Measurements from ENCODE around the gene ASB7. TPM values are rescaled to one million over a fixed set of nuclear protein-coding genes. Genes with fewer than 3 reads are reported as not detected.

Gene ASB7
- total RNA-seq, 1 experiment from 2014 or later = 14.5 TPM

DNA sequence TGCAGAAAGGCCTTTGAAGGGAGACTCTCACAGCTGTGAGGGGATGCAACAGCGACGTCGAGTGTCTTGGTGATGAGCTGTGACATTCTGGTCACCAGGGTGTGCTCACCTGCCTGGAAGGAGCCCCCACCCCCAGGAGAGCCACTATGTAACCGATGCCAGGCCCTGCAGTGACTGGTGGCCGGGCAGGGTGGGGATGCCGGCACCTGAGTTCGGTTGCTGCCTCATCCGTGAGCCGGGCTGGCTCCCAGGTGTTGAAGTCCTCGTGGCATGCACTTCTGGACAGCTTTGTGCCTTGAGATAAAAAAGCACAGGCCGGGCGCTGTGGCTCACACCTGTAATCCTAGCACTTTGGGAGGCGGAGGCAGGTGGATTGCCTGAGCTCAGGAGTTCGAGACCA is 56.5 kb downstream of the ASB7 start:
- Histone ChIP-seq H3K9me3 (ENCODE audit: low read depth, low read length, poor library complexity, severe bottlenecking) (no peaks in the 10 kb centered on the region), H3K36me3 (ENCODE audit: insufficient read depth, low read length, poor library complexity, severe bottlenecking) (no peaks in the 10 kb centered on the region), H3K4me1 (ENCODE audit: insufficient read depth, low read length, poor library complexity, severe bottlenecking) (peaks cover 13% of the 10 kb centered on the region), H3K4me3 (ENCODE audit: low read depth, low read length, poor library complexity, severe bottlenecking) (no peak overlapping the region), H3K27ac (ENCODE audit: low read depth, low read length, poor library complexity, severe bottlenecking) (no peak overlapping the region), H3K27me3 (replicated peaks; ENCODE audit: insufficient read depth, low read depth, low read length, poor library complexity) (no peaks in the 10 kb centered on the region)
- ChIA-PET CTCF (no interaction called here), POLR2A (ENCODE audit: low non-redundant PET) (no interaction called here)
- DNase-seq (ENCODE audit: low spot score) = no peak
- BruUV-seq (replicated peaks) = no TSS peak
- no peak for TF ChIP-seq EZH2 (IDR thresholded peaks at IDR 0.05; ENCODE audit: borderline replicate concordance, low read depth, low read length, poor library complexity, severe bottlenecking)
- TF ChIP-seq, protein P1, sequence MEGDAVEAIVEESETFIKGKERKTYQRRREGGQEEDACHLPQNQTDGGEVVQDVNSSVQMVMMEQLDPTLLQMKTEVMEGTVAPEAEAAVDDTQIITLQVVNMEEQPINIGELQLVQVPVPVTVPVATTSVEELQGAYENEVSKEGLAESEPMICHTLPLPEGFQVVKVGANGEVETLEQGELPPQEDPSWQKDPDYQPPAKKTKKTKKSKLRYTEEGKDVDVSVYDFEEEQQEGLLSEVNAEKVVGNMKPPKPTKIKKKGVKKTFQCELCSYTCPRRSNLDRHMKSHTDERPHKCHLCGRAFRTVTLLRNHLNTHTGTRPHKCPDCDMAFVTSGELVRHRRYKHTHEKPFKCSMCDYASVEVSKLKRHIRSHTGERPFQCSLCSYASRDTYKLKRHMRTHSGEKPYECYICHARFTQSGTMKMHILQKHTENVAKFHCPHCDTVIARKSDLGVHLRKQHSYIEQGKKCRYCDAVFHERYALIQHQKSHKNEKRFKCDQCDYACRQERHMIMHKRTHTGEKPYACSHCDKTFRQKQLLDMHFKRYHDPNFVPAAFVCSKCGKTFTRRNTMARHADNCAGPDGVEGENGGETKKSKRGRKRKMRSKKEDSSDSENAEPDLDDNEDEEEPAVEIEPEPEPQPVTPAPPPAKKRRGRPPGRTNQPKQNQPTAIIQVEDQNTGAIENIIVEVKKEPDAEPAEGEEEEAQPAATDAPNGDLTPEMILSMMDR (conservative IDR thresholded peaks at IDR 0.05; ENCODE audit: low read depth, low read length) = no peak
- intact Hi-C loops (cut with micrococcal nuclease; ENCODE audit: unreplicated experiment) = no loop called here

DNA sequence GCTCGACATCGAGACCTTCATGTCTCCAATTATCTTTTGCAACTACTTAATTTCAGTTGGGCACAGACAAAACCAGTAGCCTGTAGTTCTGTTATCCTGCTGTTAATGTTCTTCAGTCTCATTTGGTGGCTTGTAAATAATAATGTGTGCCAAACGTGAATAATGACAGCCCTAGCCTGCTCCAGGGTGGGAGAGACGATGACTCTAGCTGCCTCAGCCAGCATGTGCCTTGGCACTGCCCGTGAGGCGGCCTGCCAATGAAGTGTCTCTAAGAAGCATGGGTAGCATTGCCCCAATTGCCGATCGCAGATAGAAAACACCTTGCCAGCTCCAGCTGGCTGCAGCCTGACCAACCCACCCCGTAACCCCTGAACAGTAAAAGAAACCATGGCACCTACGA is 58.8 kb downstream of the ASB7 start:
- CTCF ChIA-PET = interaction anchor here (0.6 kb wide), 1 partner anchor 27 kb away, joined by 3 read pairs; no protein-coding TSS in a partner anchor
- H3K4me3 ChIP-seq (ENCODE audit: low read depth, low read length, poor library complexity, severe bottlenecking) = no peak overlapping the region
- H3K27ac ChIP-seq (ENCODE audit: low read depth, low read length, poor library complexity, severe bottlenecking) = no peak overlapping the region
- no TSS peak for BruUV-seq (replicated peaks)
- H3K27me3 ChIP-seq (replicated peaks; ENCODE audit: insufficient read depth, low read depth, low read length, poor library complexity) = no peaks in the 10 kb centered on the region
- peaks cover 13% of the 10 kb centered on the region for H3K4me1 ChIP-seq (ENCODE audit: insufficient read depth, low read length, poor library complexity, severe bottlenecking)
- DNase-seq (ENCODE audit: low spot score) = no peak
- H3K9me3 ChIP-seq (ENCODE audit: low read depth, low read length, poor library complexity, severe bottlenecking) = no peaks in the 10 kb centered on the region
- TF ChIP-seq EZH2 (IDR thresholded peaks at IDR 0.05; ENCODE audit: borderline replicate concordance, low read depth, low read length, poor library complexity, severe bottlenecking) = no peak
- TF ChIP-seq, protein P1 (conservative IDR thresholded peaks at IDR 0.05; ENCODE audit: low read depth, low read length) = no peak
- intact Hi-C loops (cut with micrococcal nuclease; ENCODE audit: unreplicated experiment) = loop anchor here (10.0 kb wide), 1 partner anchor 344 kb away; no protein-coding TSS in a partner anchor
- no peaks in the 10 kb centered on the region for H3K36me3 ChIP-seq (ENCODE audit: insufficient read depth, low read length, poor library complexity, severe bottlenecking)
- POLR2A ChIA-PET (ENCODE audit: low non-redundant PET) = no interaction called here

DNA sequence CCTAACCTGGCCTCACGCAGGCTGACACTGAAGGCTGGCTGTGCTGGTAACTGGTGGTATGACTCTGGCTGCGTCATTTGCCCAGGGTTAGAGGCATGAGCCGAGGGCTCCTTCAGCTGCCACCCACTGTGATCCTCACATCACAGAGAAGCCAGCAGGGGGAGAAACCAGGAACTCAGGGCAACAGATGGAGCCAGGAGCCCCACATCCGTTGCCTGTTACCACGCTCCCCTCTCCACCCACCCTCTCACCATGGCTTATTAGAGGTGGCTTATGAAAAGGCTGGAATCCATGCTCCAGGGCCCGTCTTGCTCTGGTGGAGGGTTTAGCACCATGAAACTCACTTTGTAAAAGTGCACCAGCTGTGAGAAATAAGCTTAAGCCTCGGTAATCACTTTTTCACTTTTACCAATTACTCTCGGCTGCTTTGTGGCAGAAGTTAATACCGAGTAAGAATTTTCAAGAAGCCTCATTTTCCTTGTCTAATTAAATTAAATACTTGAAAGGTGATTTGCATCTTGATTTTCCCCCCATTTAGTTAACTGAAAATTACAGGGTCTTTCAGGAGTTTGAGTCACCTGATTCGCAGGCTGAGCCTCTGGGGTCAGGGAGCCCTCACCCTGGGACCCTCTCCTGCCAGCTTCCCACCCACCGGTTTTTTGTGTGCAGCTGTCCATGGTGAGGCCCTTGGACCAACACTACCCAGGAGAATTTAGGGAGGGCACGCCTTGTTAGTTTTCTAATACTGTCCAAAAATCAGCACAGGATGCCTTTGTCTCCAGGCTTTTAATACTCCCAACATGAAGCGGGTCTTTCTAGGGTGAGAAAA is 60.9 kb downstream of the ASB7 start:
- no TSS peak for BruUV-seq (replicated peaks)
- Histone ChIP-seq H3K4me1 (ENCODE audit: insufficient read depth, low read length, poor library complexity, severe bottlenecking) (peaks cover 13% of the 10 kb centered on the region), H3K4me3 (ENCODE audit: low read depth, low read length, poor library complexity, severe bottlenecking) (no peak overlapping the region), H3K36me3 (ENCODE audit: insufficient read depth, low read length, poor library complexity, severe bottlenecking) (no peaks in the 10 kb centered on the region), H3K9me3 (ENCODE audit: low read depth, low read length, poor library complexity, severe bottlenecking) (no peaks in the 10 kb centered on the region), H3K27me3 (replicated peaks; ENCODE audit: insufficient read depth, low read depth, low read length, poor library complexity) (no peaks in the 10 kb centered on the region), H3K27ac (ENCODE audit: low read depth, low read length, poor library complexity, severe bottlenecking) (no peak overlapping the region)
- POLR2A ChIA-PET (ENCODE audit: low non-redundant PET) = no interaction called here
- peak; percentile 65 for DNase-seq (ENCODE audit: low spot score)
- intact Hi-C loops (cut with micrococcal nuclease; ENCODE audit: unreplicated experiment) = loop anchor here (10.0 kb wide), 1 partner anchor 342 kb away; no protein-coding TSS in a partner anchor
- TF ChIP-seq EZH2 (IDR thresholded peaks at IDR 0.05; ENCODE audit: borderline replicate concordance, low read depth, low read length, poor library complexity, severe bottlenecking) = no peak
- TF ChIP-seq, protein P1 (conservative IDR thresholded peaks at IDR 0.05; ENCODE audit: low read depth, low read length) = peak; percentile 45
- CTCF ChIA-PET = interaction anchor here (0.5 kb wide), 1 partner anchor 353 kb away, joined by 5 read pairs; no protein-coding TSS in a partner anchor

All from A673 (cell line).